Right lobe of liver (tissue), 6 donors: ENCODE data around the gene ELL. TPM values are rescaled to one million over a fixed set of nuclear protein-coding genes. Genes with fewer than 3 reads are reported as not detected.

Experiments used
- ATAC-seq, 4 donors: fragments of 200-7000 bp; cut with Tn5 transposase; one replicate each; pipeline ENCODE4 v1.9.1; 2020; ENCODE audit warnings: mild to moderate bottlenecking in 4 of 4, moderate library complexity in 4 of 4
- DNase-seq, 3 donors: peaks; one replicate each; pipeline ENCODE4 v3.0.0-alpha.2; 2020
- H3K27ac ChIP-seq, 3 donors: fragments of 200-600 bp; one replicate each; pipeline ENCODE4 v1.8.0; 2022
- H3K27me3 ChIP-seq, 2 donors: fragments of 200-600 bp; one replicate each; pipeline ENCODE4 v1.8.0; 2022
- H3K36me3 ChIP-seq, 4 donors: fragments of 200-600 bp; sonication (generic) in 1 of 4; one replicate each; pipeline versions ENCODE4 v1.5.1 to v1.8.0; 2017 to 2022; ENCODE audit warnings: control low read depth in 1 of 4
- H3K4me1 ChIP-seq, 4 donors: fragments of 200-600 bp; sonication (generic) in 1 of 4; one replicate each; pipeline versions ENCODE4 v1.5.1 to v1.8.0; 2017 to 2022; ENCODE audit warnings: control low read depth in 1 of 4
- H3K4me3 ChIP-seq, 3 donors: fragments of 200-600 bp; one replicate each; pipeline ENCODE4 v1.8.0; 2022
- H3K9me3 ChIP-seq, 4 donors: fragments of 200-600 bp; sonication (generic) in 1 of 4; one replicate each; pipeline versions ENCODE4 v1.5.1 to v1.8.0; 2017 to 2022; ENCODE audit warnings: control low read depth in 1 of 4
- CTCF ChIP-seq, 4 donors: fragments of 200-600 bp in 3 of 4; fragments of 450-650 bp in 1 of 4; IDR thresholded peaks; one replicate each; pipeline versions ENCODE4 v1.5.1 to v1.8.0; 2016 to 2022; ENCODE audit warnings: antibody characterized with exemption in 4 of 4, mild to moderate bottlenecking in 2 of 4
- POLR2A ChIP-seq: fragments of 450-650 bp; IDR thresholded peaks from one replicate; pipeline ENCODE4 v1.6.1; 2017; ENCODE audit warnings: antibody characterized with exemption, mild to moderate bottlenecking
- WGBS: methylation state at CpG from one replicate; pipeline ENCODE4 v1.1.6; 2018; ENCODE audit warnings: low coverage, low lambda C conversion rate; ENCODE audit not compliant: insufficient coverage; ENCODE audit errors: missing lambda C conversion rate; 5-methylcytosine and 5-hydroxymethylcytosine counted together
- intact Hi-C, 2 donors: fragments of 100-400 bp; cut with DNase I; formaldehyde crosslinking; loops; one replicate each; pipeline versions ENCODE4 v1.11.2 to v1.14.1; 2022
- total RNA-seq, 6 experiments: library from RNA; depleted of rRNA in 2 of 6; stranded (reverse); fragments of >200 nt in 2 of 6; fragmentation: NEBNext Ultra II Directional in 3 of 6; extraction: Animal tissue kit (Norgen Biotek cat#: 25700) in 3 of 6; gene quantifications; one replicate each; pipeline versions ENCODE4 v1.1.0 to v1.2.4, GENCODE V29; 2016 to 2023
- donor health status: DM: no; HTN: yes; CAD: no.
- donor health status: DM: no; HTN: no; CAD: no.
- donor health status: DM: no; HTN: no; CAD: no.
- donor health status: DM: no; HTN: yes; CAD: no.
- donor health status: DM: no; HTN: yes; CAD: no.

ELL gene
- total RNA-seq, 6 experiments from 2014 or later, result 5.3 to 11.9 (median 8.6) TPM

- no peak overlapping the region for H3K4me3 ChIP-seq
- H3K36me3 ChIP-seq, result no peaks in the 10 kb centered on the region
- 63% methylated on average over 6 of the region's 18 CpGs for WGBS
- H3K27ac ChIP-seq, result no peak overlapping the region
- no peaks in the 10 kb centered on the region for H3K27me3 ChIP-seq
- no peaks in the 10 kb centered on the region for H3K9me3 ChIP-seq
- peaks cover 0 to 7% (median 0%) of the 10 kb centered on the region in 4 donors for H3K4me1 ChIP-seq
- ATAC-seq (no peak), DNase-seq (no peak)
- TF ChIP-seq CTCF (IDR thresholded peaks at IDR 0.05) (no peak), POLR2A (no peak)
- intact Hi-C loops, result no loop called here
Measured at GRCh38 chr19:18425515-18426415, 96.1 kb downstream of the ELL start.

GRCh38 chr19:18424890-18425514 lies 96.9 kb downstream of the ELL start:
- H3K9me3 ChIP-seq, result no peaks in the 10 kb centered on the region
- TF ChIP-seq POLR2A (no peak), CTCF (IDR thresholded peaks at IDR 0.05) (no peak)
- H3K27ac ChIP-seq, result no peak overlapping the region
- no peaks in the 10 kb centered on the region for H3K27me3 ChIP-seq
- ATAC-seq (no peak), DNase-seq (no peak)
- 89% methylated on average over 3 of the region's 17 CpGs for WGBS
- no peaks in the 10 kb centered on the region for H3K36me3 ChIP-seq
- intact Hi-C loops, result no loop called here
- H3K4me1 ChIP-seq, result peaks cover 0 to 13% (median 0%) of the 10 kb centered on the region in 4 donors
- H3K4me3 ChIP-seq, result no peak overlapping the region

GRCh38 chr19:18424122-18424889 lies 97.6 kb downstream of the ELL start:
- intact Hi-C loops, result no loop called here
- peaks cover 0 to 9% (median 0%) of the 10 kb centered on the region in 4 donors for H3K4me1 ChIP-seq
- 73% methylated on average over 8 of the region's 22 CpGs for WGBS
- ATAC-seq (no peak), DNase-seq (no peak)
- no peaks in the 10 kb centered on the region for H3K36me3 ChIP-seq
- no peak overlapping the region for H3K27ac ChIP-seq
- no peak overlapping the region for H3K4me3 ChIP-seq
- no peaks in the 10 kb centered on the region for H3K27me3 ChIP-seq
- H3K9me3 ChIP-seq, result no peaks in the 10 kb centered on the region
- no peak for TF ChIP-seq POLR2A
- TF ChIP-seq CTCF (IDR thresholded peaks at IDR 0.05), result no peak

GRCh38 chr19:18423258-18424020 lies 98.4 kb downstream of the ELL start:
- ATAC-seq (no peak), DNase-seq (no peak)
- H3K27ac ChIP-seq, result no peak overlapping the region
- H3K4me3 ChIP-seq, result no peak overlapping the region
- WGBS, result 87% methylated on average over 7 of the region's 21 CpGs
- H3K9me3 ChIP-seq, result no peaks in the 10 kb centered on the region
- intact Hi-C loops, result no loop called here
- H3K27me3 ChIP-seq, result no peaks in the 10 kb centered on the region
- peaks cover 0 to 12% (median 3%) of the 10 kb centered on the region in 4 donors for H3K4me1 ChIP-seq
- TF ChIP-seq CTCF (IDR thresholded peaks at IDR 0.05) (no peak), POLR2A (no peak)
- no peaks in the 10 kb centered on the region for H3K36me3 ChIP-seq
